ENCODE results near the gene TNNT3.
A peak's percentile ranks its signal among the peaks of the same experiment; 100 is the strongest.

Gene TNNT3

GRCh38 chr11:1879941-1880720 lies 39.4 kb upstream of the TNNT3 start:
- CTCF ChIA-PET: no interaction called here
- POLR2A ChIA-PET: no interaction called here
- no peak for DNase-seq (ENCODE audit: extremely low spot score)
- no peak for TF ChIP-seq SP1 (IDR thresholded peaks at IDR 0.05)
- no peak for TF ChIP-seq SUZ12 (IDR thresholded peaks at IDR 0.05)
- TF ChIP-seq FOXM1 (IDR thresholded peaks at IDR 0.05; ENCODE audit: borderline replicate concordance): no peak
- TF ChIP-seq CTBP1 (IDR thresholded peaks at IDR 0.05; ENCODE audit: borderline replicate concordance): no peak
- TF ChIP-seq LEF1 (IDR thresholded peaks at IDR 0.05; ENCODE audit: borderline replicate concordance): no peak
- no peak for TF ChIP-seq ZNF384 (IDR thresholded peaks at IDR 0.05)

GRCh38 chr11:1880746-1881441 lies 38.6 kb upstream of the TNNT3 start:
- TF ChIP-seq FOXM1 (IDR thresholded peaks at IDR 0.05; ENCODE audit: borderline replicate concordance): no peak
- no peak for TF ChIP-seq ARNT (IDR thresholded peaks at IDR 0.05)
- TF ChIP-seq ZNF384 (IDR thresholded peaks at IDR 0.05): no peak
- TF ChIP-seq ELF4 (IDR thresholded peaks at IDR 0.05): no peak
- CTCF ChIA-PET: interaction anchor here (0.7 kb wide), 1 partner anchor 15 kb away, joined by 4 read pairs; no protein-coding TSS in a partner anchor
- POLR2A ChIA-PET: no interaction called here
- no peak for DNase-seq (ENCODE audit: extremely low spot score)

- DNase-seq (ENCODE audit: extremely low spot score): no peak
- CTCF ChIA-PET: interaction anchor here (0.5 to 2.0 kb wide), 18 partner anchors 15 to 275 kb away, joined by 3 to 47 read pairs (median 4); partner anchors contain the start of gene TNNT3
- POLR2A ChIA-PET: interaction anchor here (0.6 to 1.5 kb wide), 3 partner anchors 64 to 68 kb away, joined by 3 to 5 read pairs (median 4); no protein-coding TSS in a partner anchor
- TF ChIP-seq CTBP1 (IDR thresholded peaks at IDR 0.05; ENCODE audit: borderline replicate concordance) (no peak), FOXM1 (IDR thresholded peaks at IDR 0.05; ENCODE audit: borderline replicate concordance) (no peak), BHLHE40 (IDR thresholded peaks at IDR 0.05; ENCODE audit: borderline replicate concordance) (no peak), FOXK2 (IDR thresholded peaks at IDR 0.05) (no peak), ARNT (IDR thresholded peaks at IDR 0.05) (no peak), NFRKB (IDR thresholded peaks at IDR 0.05) (no peak), LEF1 (IDR thresholded peaks at IDR 0.05; ENCODE audit: borderline replicate concordance) (no peak), HDGF (IDR thresholded peaks at IDR 0.05; ENCODE audit: borderline replicate concordance) (no peak), ZNF384 (IDR thresholded peaks at IDR 0.05) (no peak), SUZ12 (IDR thresholded peaks at IDR 0.05) (no peak), L3MBTL2 (conservative IDR thresholded peaks at IDR 0.05) (no peak), SP1 (IDR thresholded peaks at IDR 0.05) (no peak), TARDBP (IDR thresholded peaks at IDR 0.05) (no peak), FOXA1 (IDR thresholded peaks at IDR 0.05) (no peak), ELF4 (IDR thresholded peaks at IDR 0.05) (no peak)
- TF ChIP-seq, protein P1, sequence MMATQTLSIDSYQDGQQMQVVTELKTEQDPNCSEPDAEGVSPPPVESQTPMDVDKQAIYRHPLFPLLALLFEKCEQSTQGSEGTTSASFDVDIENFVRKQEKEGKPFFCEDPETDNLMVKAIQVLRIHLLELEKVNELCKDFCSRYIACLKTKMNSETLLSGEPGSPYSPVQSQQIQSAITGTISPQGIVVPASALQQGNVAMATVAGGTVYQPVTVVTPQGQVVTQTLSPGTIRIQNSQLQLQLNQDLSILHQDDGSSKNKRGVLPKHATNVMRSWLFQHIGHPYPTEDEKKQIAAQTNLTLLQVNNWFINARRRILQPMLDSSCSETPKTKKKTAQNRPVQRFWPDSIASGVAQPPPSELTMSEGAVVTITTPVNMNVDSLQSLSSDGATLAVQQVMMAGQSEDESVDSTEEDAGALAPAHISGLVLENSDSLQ (IDR thresholded peaks at IDR 0.05): no peak
Observed at GRCh38 chr11:1881442-1882264, 37.9 kb upstream of the TNNT3 start.

GRCh38 chr11:1882265-1883238 lies 37.0 kb upstream of the TNNT3 start:
- TF ChIP-seq, protein P1 (IDR thresholded peaks at IDR 0.05): no peak
- TF ChIP-seq NFRKB (IDR thresholded peaks at IDR 0.05) (no peak), TARDBP (IDR thresholded peaks at IDR 0.05) (no peak), SUZ12 (IDR thresholded peaks at IDR 0.05) (no peak), BHLHE40 (IDR thresholded peaks at IDR 0.05; ENCODE audit: borderline replicate concordance) (no peak), ARNT (IDR thresholded peaks at IDR 0.05) (no peak), ZNF384 (IDR thresholded peaks at IDR 0.05) (no peak), CTBP1 (IDR thresholded peaks at IDR 0.05; ENCODE audit: borderline replicate concordance) (no peak), L3MBTL2 (conservative IDR thresholded peaks at IDR 0.05) (no peak), LEF1 (IDR thresholded peaks at IDR 0.05; ENCODE audit: borderline replicate concordance) (no peak), FOXM1 (IDR thresholded peaks at IDR 0.05; ENCODE audit: borderline replicate concordance) (no peak), SP1 (IDR thresholded peaks at IDR 0.05) (no peak), FOXA1 (IDR thresholded peaks at IDR 0.05) (no peak)
- DNase-seq (ENCODE audit: extremely low spot score): peak; percentile 89
- ChIA-PET POLR2A (interaction anchor here (0.6 to 1.5 kb wide), 4 partner anchors 63 to 230 kb away, joined by 3 to 5 read pairs (median 4); no protein-coding TSS in a partner anchor), CTCF (interaction anchor here (0.5 to 2.0 kb wide), 18 partner anchors 26 to 274 kb away, joined by 3 to 47 read pairs (median 4); partner anchors contain the start of gene TNNT3)

Data from HEK293T (cell line).